Right renal cortex interstitium (tissue), 3 donors: ENCODE results near the gene HPCAL1. TPM values are rescaled to one million over a fixed set of nuclear protein-coding genes. Genes with fewer than 3 reads are reported as not detected.

ENCODE experiments used
- DNase-seq, 3 donors: peaks; one replicate each; pipeline ENCODE4 v3.0.0-alpha.2; 2013; ENCODE audit warnings: low read depth in 3 of 3, low spot score in 2 of 3
- polyA plus RNA-seq, 3 donors: library from polyadenylated mRNA; unstranded; fragments of 120-200 nt; gene quantifications; one replicate each; pipeline ENCODE4 v1.2.1, GENCODE V29; 2013; ENCODE audit not compliant: insufficient read length in 3 of 3

Gene HPCAL1
- polyA plus RNA-seq, 3 donors, result 21.5 to 29.6 (median 22.8) TPM

GRCh38 chr2:10269291-10269690, 33.4 kb upstream of the HPCAL1 start:
- DNase-seq, result no peak

GRCh38 chr2:10269711-10270610, 32.7 kb upstream of the HPCAL1 start:
- DNase-seq, result no peak

GRCh38 chr2:10271509-10271908, 31.2 kb upstream of the HPCAL1 start:
- DNase-seq, result no peak

GRCh38 chr2:10271946-10272345, 30.8 kb upstream of the HPCAL1 start:
- no peak for DNase-seq

GRCh38 chr2:10272464-10272863, 30.2 kb upstream of the HPCAL1 start:
- no peak for DNase-seq

GRCh38 chr2:10273215-10274175, 29.2 kb upstream of the HPCAL1 start:
- DNase-seq, result no peak

GRCh38 chr2:10274376-10274775, 28.3 kb upstream of the HPCAL1 start:
- DNase-seq, result no peak

- no peak for DNase-seq
Measured at GRCh38 chr2:10274983-10275802, 27.5 kb upstream of the HPCAL1 start.

- DNase-seq, result no peak
Measured at GRCh38 chr2:10276481-10277292, 26.0 kb upstream of the HPCAL1 start.

GRCh38 chr2:10277293-10278028, 25.2 kb upstream of the HPCAL1 start:
- DNase-seq, result no peak

GRCh38 chr2:10278029-10278762, 24.5 kb upstream of the HPCAL1 start:
- DNase-seq, result peak in 2 of 3 donors; percentile 23 to 29

- no peak for DNase-seq
Measured at GRCh38 chr2:10278763-10279471, 23.8 kb upstream of the HPCAL1 start.

GRCh38 chr2:10279472-10279870, 23.2 kb upstream of the HPCAL1 start:
- DNase-seq, result no peak

- no peak for DNase-seq
Measured at GRCh38 chr2:10279946-10280463, 22.7 kb upstream of the HPCAL1 start.

GRCh38 chr2:10281891-10282290, 20.8 kb upstream of the HPCAL1 start:
- DNase-seq, result no peak

GRCh38 chr2:10282611-10283105, 20.0 kb upstream of the HPCAL1 start:
- no peak for DNase-seq
